OCI-LY3 (cell line): ENCODE measurements around the gene GTSE1.

ENCODE experiments used
- H2AFZ ChIP-seq: fragments of 200-600, 300-600 bp; shearing (Covaris generic); 2 replicates; pipeline ENCODE4 v1.6.0; 2014; ENCODE audit warnings: antibody characterized with exemption, low read depth, low read length
- H3K27ac ChIP-seq: fragments of 200-600, 300-600 bp; sonication (generic); 2 replicates; pipeline ENCODE4 v1.5.1; 2014; ENCODE audit warnings: mild to moderate bottlenecking, low read length, moderate library complexity, mixed read lengths
- H3K27me3 ChIP-seq: fragments of 200-600, 300-600 bp; sonication (generic); 2 replicates; pipeline ENCODE4 v1.6.1; 2014; ENCODE audit warnings: low read depth, low read length, mixed read lengths
- H3K36me3 ChIP-seq: fragments of 200-600, 300-600 bp; sonication (generic); replicated peaks from 2 replicates; pipeline ENCODE3; 2014; ENCODE audit warnings: low read depth, low read length, mixed read lengths
- H3K4me1 ChIP-seq: fragments of 300-600, 200-600 bp; sonication (generic); 2 replicates; pipeline ENCODE4 v1.6.1; 2014; ENCODE audit warnings: low read length, mixed read lengths
- H3K4me2 ChIP-seq: fragments of 200-600, 300-600 bp; sonication (generic); 2 replicates; pipeline ENCODE4 v1.6.1; 2014; ENCODE audit warnings: low read length, mixed read lengths
- H3K4me3 ChIP-seq: fragments of 300-600, 200-600 bp; sonication (generic); 2 replicates; pipeline ENCODE4 v1.5.1; 2014; ENCODE audit warnings: antibody characterized with exemption, mild to moderate bottlenecking, low read length, moderate library complexity
- H3K79me2 ChIP-seq: fragments of 300-600, 200-600 bp; shearing (Covaris generic); 2 replicates; pipeline ENCODE4 v1.6.1; 2014; ENCODE audit warnings: mild to moderate bottlenecking, low read length, mixed read lengths
- H3K9ac ChIP-seq: fragments of 300-600, 200-600 bp; shearing (Covaris generic); 2 replicates; pipeline ENCODE4 v1.6.0; 2014; ENCODE audit warnings: mild to moderate bottlenecking, low read length, moderate library complexity
- H3K9me3 ChIP-seq: fragments of 200-600, 300-600 bp; shearing (Covaris generic); 2 replicates; pipeline ENCODE4 v1.6.1; 2014; ENCODE audit warnings: low read length, mixed read lengths; ENCODE audit not compliant: insufficient read depth
- H4K20me1 ChIP-seq: fragments of 200-600, 300-600 bp; sonication (generic); 2 replicates; pipeline ENCODE4 v1.6.1; 2016; ENCODE audit warnings: low read length, mixed read lengths; ENCODE audit not compliant: insufficient read depth
- EZH2phosphoT487 ChIP-seq: fragments of 200-600 bp; shearing (Covaris generic); IDR thresholded peaks from 2 replicates; pipeline ENCODE4 v1.6.1; 2018; ENCODE audit warnings: antibody characterized with exemption, mixed run types, low read depth
- TF ChIP-seq, protein P1 (sequence below): fragments of 200-600, 300-600 bp; sonication (generic); IDR thresholded peaks from 2 replicates; pipeline ENCODE4 v1.5.1; 2014; ENCODE audit warnings: antibody characterized with exemption, low read length, low read depth

Gene GTSE1

DNA sequence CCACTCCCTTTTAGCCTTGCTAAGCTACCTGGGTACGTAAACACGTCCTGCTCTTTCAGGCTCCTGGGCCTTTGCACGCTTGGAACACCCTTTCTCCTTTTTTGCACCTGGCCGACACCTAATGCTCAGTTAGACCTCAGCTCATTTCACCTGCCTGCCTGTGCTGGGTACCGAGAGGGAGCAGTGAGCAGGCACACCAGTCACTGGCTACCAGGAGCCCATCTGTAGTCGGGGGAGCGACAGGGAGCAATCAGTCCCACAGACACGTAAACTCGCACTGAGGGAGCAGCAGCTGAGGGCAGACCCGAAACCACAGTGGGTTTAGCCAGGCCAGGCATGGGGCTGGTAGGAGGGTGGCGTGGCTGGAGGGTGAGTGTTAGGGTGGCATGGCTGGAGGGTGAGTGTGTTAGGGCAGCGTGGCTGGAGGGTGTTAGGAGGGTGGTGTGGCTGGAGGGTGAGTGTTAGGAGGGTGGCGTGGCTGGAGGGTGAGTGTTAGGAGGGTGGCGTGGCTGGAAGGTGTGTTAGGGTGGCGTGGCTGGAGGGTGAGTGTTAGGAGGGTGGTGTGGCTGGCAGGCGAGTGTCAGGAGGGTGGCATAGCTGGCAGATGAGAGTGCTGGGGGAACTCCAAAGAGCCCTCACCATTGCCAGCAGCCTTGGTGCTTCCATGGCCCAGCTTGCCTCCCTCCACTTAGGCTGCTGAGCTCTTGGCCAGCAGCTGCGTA, 6.4 kb upstream of the GTSE1 start:
- Histone ChIP-seq H3K9ac (no peak overlapping the region), H3K9me3 (no peaks in the 10 kb centered on the region), H3K4me1 (peaks cover 5% of the 10 kb centered on the region; the same call in 1 of the 2 replicates), H3K4me2 (no peak overlapping the region), H3K27ac (no peak overlapping the region), H3K79me2 (no peaks in the 10 kb centered on the region), H2AFZ (no peak overlapping the region), H3K4me3 (no peak overlapping the region), H3K36me3 (peaks cover 5% of the 10 kb centered on the region), H4K20me1 (no peaks in the 10 kb centered on the region), H3K27me3 (no peaks in the 10 kb centered on the region)
- TF ChIP-seq, protein P1, sequence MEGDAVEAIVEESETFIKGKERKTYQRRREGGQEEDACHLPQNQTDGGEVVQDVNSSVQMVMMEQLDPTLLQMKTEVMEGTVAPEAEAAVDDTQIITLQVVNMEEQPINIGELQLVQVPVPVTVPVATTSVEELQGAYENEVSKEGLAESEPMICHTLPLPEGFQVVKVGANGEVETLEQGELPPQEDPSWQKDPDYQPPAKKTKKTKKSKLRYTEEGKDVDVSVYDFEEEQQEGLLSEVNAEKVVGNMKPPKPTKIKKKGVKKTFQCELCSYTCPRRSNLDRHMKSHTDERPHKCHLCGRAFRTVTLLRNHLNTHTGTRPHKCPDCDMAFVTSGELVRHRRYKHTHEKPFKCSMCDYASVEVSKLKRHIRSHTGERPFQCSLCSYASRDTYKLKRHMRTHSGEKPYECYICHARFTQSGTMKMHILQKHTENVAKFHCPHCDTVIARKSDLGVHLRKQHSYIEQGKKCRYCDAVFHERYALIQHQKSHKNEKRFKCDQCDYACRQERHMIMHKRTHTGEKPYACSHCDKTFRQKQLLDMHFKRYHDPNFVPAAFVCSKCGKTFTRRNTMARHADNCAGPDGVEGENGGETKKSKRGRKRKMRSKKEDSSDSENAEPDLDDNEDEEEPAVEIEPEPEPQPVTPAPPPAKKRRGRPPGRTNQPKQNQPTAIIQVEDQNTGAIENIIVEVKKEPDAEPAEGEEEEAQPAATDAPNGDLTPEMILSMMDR: no peak
- no peak for TF ChIP-seq EZH2phosphoT487

DNA sequence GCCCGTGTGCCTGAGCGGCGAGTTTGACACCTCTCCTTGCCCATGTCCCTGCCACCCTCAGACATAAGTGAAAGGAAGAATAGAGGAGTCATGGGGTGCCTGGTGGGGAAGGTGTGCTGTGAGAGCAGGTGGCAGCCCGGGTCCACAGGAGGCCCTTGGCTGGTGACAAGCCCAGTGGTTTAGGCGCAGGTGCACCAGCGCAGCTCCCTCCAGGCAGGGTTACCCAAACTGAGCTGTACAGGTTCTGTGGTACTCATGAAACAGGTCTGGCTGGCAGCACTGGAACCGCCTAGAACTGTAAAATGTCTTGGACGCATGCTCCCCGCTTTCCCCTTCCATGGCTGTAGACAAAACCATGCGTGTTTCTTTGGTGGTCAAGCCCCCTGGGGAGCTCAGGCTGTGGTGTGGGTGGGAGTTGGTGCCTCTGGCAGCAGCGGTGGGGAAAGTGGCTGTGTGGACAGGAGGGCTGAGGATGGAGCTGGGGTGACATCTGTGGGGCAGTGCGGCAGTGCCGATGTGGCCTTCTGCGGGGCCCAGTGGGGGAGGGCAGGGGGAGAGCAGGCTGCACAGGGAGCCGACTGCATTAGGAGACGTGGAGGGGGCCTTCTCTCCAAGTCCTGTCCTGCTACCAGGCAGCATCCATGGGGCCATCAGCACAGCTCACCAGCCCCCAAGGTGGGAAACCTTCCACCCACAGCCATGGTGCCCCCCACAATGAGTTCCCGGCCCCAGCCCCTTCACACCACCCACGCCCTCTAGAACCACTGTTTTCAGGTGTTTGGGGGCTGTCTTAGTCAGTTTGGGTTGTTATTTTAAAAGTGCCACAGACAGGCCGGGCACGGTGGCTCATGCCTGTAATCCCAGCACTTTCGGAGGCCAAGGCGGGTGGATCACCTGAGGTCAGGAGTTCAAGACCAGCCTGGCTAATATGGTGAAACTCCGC, 5.6 kb upstream of the GTSE1 start:
- no peaks in the 10 kb centered on the region for H3K9me3 ChIP-seq
- TF ChIP-seq, protein P1: no peak
- no peak for TF ChIP-seq EZH2phosphoT487
- H3K27ac ChIP-seq: no peak overlapping the region
- H3K9ac ChIP-seq: no peak overlapping the region
- H3K36me3 ChIP-seq: peaks cover 5% of the 10 kb centered on the region
- no peak overlapping the region for H2AFZ ChIP-seq
- H3K79me2 ChIP-seq: peaks cover 5% of the 10 kb centered on the region; the same call in 1 of the 2 replicates
- no peaks in the 10 kb centered on the region for H4K20me1 ChIP-seq
- peaks cover 11% of the 10 kb centered on the region; the same call in 1 of the 2 replicates for H3K4me1 ChIP-seq
- no peak overlapping the region for H3K4me2 ChIP-seq
- H3K27me3 ChIP-seq: no peaks in the 10 kb centered on the region
- H3K4me3 ChIP-seq: no peak overlapping the region

DNA sequence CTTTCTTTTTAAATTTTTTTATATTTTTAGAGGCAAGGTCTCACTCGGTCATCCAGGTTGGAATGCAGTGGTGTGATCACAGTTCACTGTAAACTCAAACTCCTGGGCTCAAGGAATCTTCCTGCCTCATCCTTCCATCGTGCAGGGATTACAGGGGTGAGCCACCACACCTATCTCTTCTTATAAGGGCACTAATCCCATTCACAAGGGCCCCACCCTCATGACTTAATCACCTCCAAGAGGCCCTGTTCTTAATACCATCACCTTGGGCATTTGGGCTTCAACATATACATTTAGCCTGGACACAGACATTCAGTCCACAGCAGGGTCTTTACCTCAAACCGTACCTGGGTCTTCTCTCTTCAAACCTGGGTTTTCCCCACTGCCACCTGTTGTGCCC, 4.5 kb upstream of the GTSE1 start:
- H3K9me3 ChIP-seq: no peaks in the 10 kb centered on the region
- H3K27me3 ChIP-seq: no peaks in the 10 kb centered on the region
- TF ChIP-seq, protein P1: no peak
- no peak for TF ChIP-seq EZH2phosphoT487
- no peak overlapping the region for H3K4me2 ChIP-seq
- H3K27ac ChIP-seq: no peak overlapping the region
- peaks cover 10% of the 10 kb centered on the region for H3K79me2 ChIP-seq
- H2AFZ ChIP-seq: no peak overlapping the region
- H4K20me1 ChIP-seq: no peaks in the 10 kb centered on the region
- H3K4me1 ChIP-seq: peaks cover 11% of the 10 kb centered on the region; the same call in 1 of the 2 replicates
- H3K9ac ChIP-seq: no peak overlapping the region
- H3K4me3 ChIP-seq: no peak overlapping the region
- H3K36me3 ChIP-seq: peaks cover 5% of the 10 kb centered on the region

DNA sequence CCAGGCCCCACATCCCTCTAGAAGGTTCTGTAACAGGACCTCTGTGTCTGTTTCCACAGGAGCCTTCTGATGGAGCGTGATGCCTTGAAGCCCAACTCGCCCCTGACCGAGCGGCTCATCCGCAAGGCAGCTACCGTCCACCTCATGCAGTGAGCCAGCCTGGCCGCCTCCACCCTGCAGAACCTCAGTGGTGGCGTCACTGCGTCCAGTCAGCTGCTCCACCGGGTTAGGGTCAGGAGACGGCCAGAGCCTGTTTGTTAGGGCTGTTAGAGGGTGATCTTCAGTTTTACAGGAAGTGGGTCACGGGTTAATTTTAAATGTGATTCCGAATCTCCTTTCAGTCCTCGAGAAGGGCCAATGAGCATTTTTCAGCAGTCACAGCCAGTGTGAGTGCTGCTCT, 3.9 kb upstream of the GTSE1 start:
- no peak overlapping the region for H3K4me2 ChIP-seq
- H3K27ac ChIP-seq: no peak overlapping the region
- H3K79me2 ChIP-seq: peaks cover 15% of the 10 kb centered on the region
- peaks cover 5% of the 10 kb centered on the region for H3K36me3 ChIP-seq
- H4K20me1 ChIP-seq: no peaks in the 10 kb centered on the region
- no peak overlapping the region for H3K9ac ChIP-seq
- H3K27me3 ChIP-seq: no peaks in the 10 kb centered on the region
- H3K4me3 ChIP-seq: no peak overlapping the region
- no peaks in the 10 kb centered on the region for H3K9me3 ChIP-seq
- peaks cover 15% of the 10 kb centered on the region for H3K4me1 ChIP-seq
- TF ChIP-seq EZH2phosphoT487: no peak
- no peak overlapping the region for H2AFZ ChIP-seq
